H1 (cell line): Measurements from ENCODE around the gene SRRM4. TPM values are rescaled to one million over a fixed set of nuclear protein-coding genes. Genes with fewer than 3 reads are reported as not detected.

Experiments
- CTCF ChIA-PET: fragments of 300-600 bp; sonication (Branson Sonifier 250); formaldehyde crosslinking; loops from one replicate; lab custom pipeline; 2021; ENCODE audit not compliant: partially characterized antibody; lab: Charles Lee
- POLR2A ChIA-PET: fragments of 300-600 bp; sonication (Branson Sonifier 250); formaldehyde crosslinking; loops from one replicate; lab custom pipeline; 2021; ENCODE audit warnings: inconsistent platforms; ENCODE audit not compliant: partially characterized antibody; lab: Charles Lee
- DNase-seq, 2 experiments: peaks; one replicate each; pipeline versions ENCODE4 v3.0.0 to v3.0.0-alpha.2; 2010 to 2022; ENCODE audit warnings: low spot score in 2 of 2, low read depth in 1 of 2, mixed read lengths in 1 of 2
- FAIRE-seq: peaks from 2 replicates; lab custom pipeline; 2011; peaks lifted over from hg19 to GRCh38; lab: Jason Lieb, UNC
- H2AFZ ChIP-seq: 2 replicates; pipeline ENCODE4 v1.8.1; 2012; ENCODE audit warnings: low read length, inconsistent platforms
- H2AK5ac ChIP-seq: 2 replicates; pipeline ENCODE4 v1.6.1; 2013; ENCODE audit warnings: low read depth, low read length
- H2BK120ac ChIP-seq: replicated peaks from 2 replicates; pipeline ENCODE3; 2013; ENCODE audit warnings: low read depth, low read length, inconsistent platforms
- H2BK12ac ChIP-seq: 2 replicates; pipeline ENCODE4 v1.6.1; 2013; ENCODE audit warnings: low read depth, low read length
- H2BK15ac ChIP-seq: 2 replicates; pipeline ENCODE4 v1.6.1; 2013; ENCODE audit warnings: low read length
- H2BK20ac ChIP-seq: 2 replicates; pipeline ENCODE4 v1.6.1; 2013; ENCODE audit warnings: low read length
- H2BK5ac ChIP-seq: 2 replicates; pipeline ENCODE4 v1.6.1; 2013; ENCODE audit warnings: low read depth, low read length
- H3K14ac ChIP-seq: 2 replicates; pipeline ENCODE4 v1.6.1; 2013; ENCODE audit warnings: inconsistent platforms; ENCODE audit not compliant: insufficient read length
- H3K18ac ChIP-seq: 2 replicates; pipeline ENCODE4 v1.6.1; 2013; ENCODE audit warnings: low read length; ENCODE audit errors: extremely low read depth
- H3K23ac ChIP-seq: 2 replicates; pipeline ENCODE4 v1.6.1; 2013; ENCODE audit warnings: inconsistent platforms; ENCODE audit not compliant: insufficient read length
- H3K23me2 ChIP-seq: 2 replicates; pipeline ENCODE4 v1.6.1; 2013; ENCODE audit warnings: low read depth, low read length
- H3K27ac ChIP-seq: 2 replicates; pipeline ENCODE4 v1.6.1; 2011; ENCODE audit warnings: low read depth, low read length, inconsistent platforms
- H3K27me3 ChIP-seq, 4 experiments: replicated peaks in 1 of 4; 1 replicate in 1 of 4; 2 replicates in 3 of 4; pipeline versions ENCODE4 v1.6.1 to v1.8.1; 2011 to 2013; ENCODE audit warnings: low read length in 3 of 4, mild to moderate bottlenecking in 3 of 4, inconsistent platforms in 2 of 4, mixed read lengths in 2 of 4, moderate library complexity in 1 of 4; ENCODE audit not compliant: control insufficient read depth in 3 of 4, insufficient read depth in 3 of 4; ENCODE audit errors: extremely low read depth in 1 of 4
- H3K36me3 ChIP-seq, 4 experiments: 2 replicates each; pipeline versions ENCODE4 v1.6.1 to v1.8.1; 2011 to 2013; ENCODE audit warnings: mild to moderate bottlenecking in 4 of 4, low read length in 3 of 4, moderate library complexity in 2 of 4, control low read depth in 1 of 4, inconsistent platforms in 1 of 4; ENCODE audit not compliant: insufficient read depth in 4 of 4, control insufficient read depth in 2 of 4
- H3K4ac ChIP-seq: replicated peaks from 2 replicates; pipeline ENCODE3; 2013; ENCODE audit warnings: low read length, low read depth, mixed read lengths, inconsistent platforms; ENCODE audit not compliant: insufficient read length
- H3K4me1 ChIP-seq, 4 experiments: replicated peaks in 1 of 4; 1 replicate in 1 of 4; 2 replicates in 3 of 4; pipeline versions ENCODE4 v1.6.1 to v1.8.1; 2011 to 2013; ENCODE audit warnings: low read length in 3 of 4, inconsistent platforms in 2 of 4, mixed read lengths in 1 of 4; ENCODE audit not compliant: insufficient read depth in 4 of 4, control insufficient read depth in 3 of 4
- H3K4me2 ChIP-seq, 2 experiments: 2 replicates each; pipeline versions ENCODE4 v1.6.1 to v1.8.1; 2011 to 2013; ENCODE audit warnings: low read depth in 2 of 2, low read length in 2 of 2, control low read depth in 1 of 2, inconsistent platforms in 1 of 2, mild to moderate bottlenecking in 1 of 2; ENCODE audit not compliant: insufficient read depth in 1 of 2
- H3K4me3 ChIP-seq, 4 experiments: fragments of 200-600, 300-600 bp in 1 of 4; sonication (generic), shearing (Covaris generic), sonication (Bioruptor Twin) in 1 of 4; 2 replicates each; pipeline versions ENCODE4 v1.5.1 to v1.8.1; 2011 to 2016; ENCODE audit warnings: low read length in 4 of 4, low read depth in 3 of 4, control low read depth in 2 of 4, inconsistent platforms in 2 of 4, mild to moderate bottlenecking in 2 of 4, mixed read lengths in 1 of 4, moderate library complexity in 1 of 4; ENCODE audit not compliant: insufficient read depth in 2 of 4; ENCODE audit errors: extremely low read depth in 1 of 4
- H3K56ac ChIP-seq: replicated peaks from 2 replicates; pipeline ENCODE3; 2013; ENCODE audit warnings: low read depth, mild to moderate bottlenecking, mixed read lengths, low read length, inconsistent platforms; ENCODE audit not compliant: insufficient read length
- H3K79me1 ChIP-seq: 2 replicates; pipeline ENCODE4 v1.6.1; 2013; ENCODE audit warnings: low read depth, low read length, control low read depth
- H3K79me2 ChIP-seq, 2 experiments: 2 replicates each; pipeline versions ENCODE4 v1.6.1 to v1.8.1; 2012 to 2013; ENCODE audit warnings: low read length in 2 of 2, mild to moderate bottlenecking in 2 of 2, inconsistent platforms in 1 of 2; ENCODE audit not compliant: insufficient read depth in 2 of 2, control insufficient read depth in 1 of 2
- H3K9ac ChIP-seq, 4 experiments: replicated peaks in 1 of 4; 1 replicate in 1 of 4; 2 replicates in 3 of 4; pipeline versions ENCODE4 v1.6.1 to v1.8.1; 2011 to 2013; ENCODE audit warnings: low read depth in 3 of 4, low read length in 3 of 4, control low read depth in 2 of 4, mild to moderate bottlenecking in 2 of 4, moderate library complexity in 2 of 4, inconsistent platforms in 1 of 4; ENCODE audit errors: extremely low read depth in 1 of 4
- H3K9me3 ChIP-seq, 2 experiments: 2 replicates each; pipeline versions ENCODE4 v1.6.1 to v1.8.1; 2012 to 2013; ENCODE audit warnings: mild to moderate bottlenecking in 2 of 2, moderate library complexity in 2 of 2, control low read depth in 1 of 2, inconsistent platforms in 1 of 2, low read depth in 1 of 2, low read length in 1 of 2, mixed read lengths in 1 of 2; ENCODE audit not compliant: insufficient read depth in 2 of 2
- H4K20me1 ChIP-seq, 2 experiments: replicated peaks in 1 of 2; 2 replicates each; pipeline versions ENCODE3 to v1.8.1; 2011 to 2013; ENCODE audit warnings: inconsistent platforms in 2 of 2, low read length in 2 of 2, mild to moderate bottlenecking in 1 of 2; ENCODE audit not compliant: insufficient read depth in 2 of 2, control insufficient read depth in 1 of 2
- H4K5ac ChIP-seq: 2 replicates; pipeline ENCODE4 v1.6.1; 2013; ENCODE audit warnings: low read length, low read depth, mixed read lengths, inconsistent platforms; ENCODE audit not compliant: insufficient read length
- H4K8ac ChIP-seq: 2 replicates; pipeline ENCODE4 v1.8.0; 2013; ENCODE audit warnings: mild to moderate bottlenecking, moderate library complexity, low read length, inconsistent platforms; ENCODE audit not compliant: insufficient read depth; ENCODE audit errors: extremely low read depth
- H4K91ac ChIP-seq: replicated peaks from 2 replicates; pipeline ENCODE3; 2013; ENCODE audit warnings: low read length, mixed read lengths, inconsistent platforms; ENCODE audit not compliant: insufficient read length
- CTCF ChIP-seq, 3 experiments: IDR thresholded peaks; 1 replicate in 2 of 3; 2 replicates in 1 of 3; pipeline versions ENCODE4 v1.5.1 to v1.6.1; 2011; ENCODE audit warnings: low read length in 3 of 3, mild to moderate bottlenecking in 3 of 3, inconsistent platforms in 2 of 3, low read depth in 1 of 3, moderate library complexity in 1 of 3; ENCODE audit not compliant: insufficient read depth in 1 of 3; ENCODE audit errors: control extremely low read depth in 1 of 3
- HDAC2 ChIP-seq, 2 experiments: fragments of 300-600 bp in 1 of 2; sonication (generic) in 1 of 2; IDR thresholded peaks; 2 replicates each; pipeline ENCODE4 v1.6.1; 2011 to 2012; ENCODE audit warnings: low read depth in 2 of 2, low read length in 2 of 2, mild to moderate bottlenecking in 2 of 2, moderate library complexity in 2 of 2, borderline replicate concordance in 1 of 2, inconsistent platforms in 1 of 2
- NANOG ChIP-seq: IDR thresholded peaks from 2 replicates; pipeline ENCODE4 v1.6.1; 2011; ENCODE audit warnings: low read length, low read depth, mild to moderate bottlenecking, inconsistent platforms; ENCODE audit not compliant: insufficient read depth, poor library complexity, severe bottlenecking
- NRF1 ChIP-seq: IDR thresholded peaks from 2 replicates; pipeline ENCODE4 v1.6.1; 2011; ENCODE audit warnings: mild to moderate bottlenecking, low read depth, low read length, improper control_type of control experiment
- RAD21 ChIP-seq, 2 experiments: IDR thresholded peaks in 1 of 2; conservative IDR thresholded peaks in 1 of 2; 2 replicates each; pipeline ENCODE4 v1.6.1; 2011; ENCODE audit warnings: low read depth in 2 of 2, low read length in 2 of 2, improper control_type of control experiment in 1 of 2, inconsistent platforms in 1 of 2, mild to moderate bottlenecking in 1 of 2, moderate library complexity in 1 of 2
- TCF12 ChIP-seq: IDR thresholded peaks from 2 replicates; pipeline ENCODE4 v1.6.1; 2011; ENCODE audit warnings: low read depth, mild to moderate bottlenecking, low read length
- YY1 ChIP-seq: IDR thresholded peaks from 2 replicates; pipeline ENCODE4 v1.6.1; 2011; ENCODE audit warnings: low read depth, mild to moderate bottlenecking, low read length
- WGBS, 2 experiments: shearing (Covaris generic) in 1 of 2; methylation state at CpG; one replicate each; pipeline versions ENCODE4 v1.1.6 to v1.1.7; 2013 to 2015; ENCODE audit warnings: low lambda C conversion rate in 2 of 2, mixed read lengths in 2 of 2, inconsistent platforms in 1 of 2, low coverage in 1 of 2, missing lambda C conversion rate in 1 of 2; ENCODE audit not compliant: insufficient replicate concordance in 2 of 2, insufficient coverage in 1 of 2, insufficient read length in 1 of 2; ENCODE audit errors: extremely low coverage in 1 of 2, missing lambda C conversion rate in 1 of 2; 5-methylcytosine and 5-hydroxymethylcytosine counted together
- polyA plus RNA-seq, 7 experiments: library from polyadenylated mRNA; depleted of rRNA in 3 of 7; stranded (reverse) in 5 of 7; unstranded in 2 of 7; fragments of >200 nt in 5 of 7; fragments of 200-250 nt in 2 of 7; gene quantifications; 1 replicate in 5 of 7; 2 replicates in 1 of 7; 4 replicates in 1 of 7; pipeline versions ENCODE4 v1.2.1 to v1.2.3, GENCODE V29; 2011 to 2013; ENCODE audit warnings: missing spikeins in 2 of 7, mixed read lengths in 2 of 7
- total RNA-seq: library from RNA; stranded (reverse); fragmentation: NEBNext Ultra II Directional; extraction: Animal tissue kit (Norgen Biotek cat#: 25700); gene quantifications from 2 replicates; pipeline ENCODE4 v1.2.1, GENCODE V29; 2021

The SRRM4 gene
- total and polyA plus RNA-seq, 2 of the 8 experiments (the other 6 are each of a cell fraction or from before 2014, with no cell fraction given), result 0.53 to 1.1 TPM

GRCh38 chr12:118982984-118983761, 1.8 kb downstream of the SRRM4 start:
- Histone ChIP-seq H3K4me2 (peak overlapping the region in 1 of 2 experiments; percentile 95; a peak in 2 of 4 replicates), H3K79me1 (no peaks in the 10 kb centered on the region), H3K36me3 (no peaks in the 10 kb centered on the region), H3K4ac (no peak overlapping the region), H3K79me2 (no peaks in the 10 kb centered on the region), H4K8ac (no peak overlapping the region), H2BK5ac (no peak overlapping the region), H3K27ac (no peak overlapping the region), H3K9me3 (no peaks in the 10 kb centered on the region), H2AFZ (no peak overlapping the region), H2BK20ac (no peak overlapping the region), H3K23ac (no peak overlapping the region), H3K4me1 (peaks cover 3 to 7% (median 5%) of the 10 kb centered on the region in 4 experiments; a peak in 4 of 7 replicates), H3K18ac (no peak overlapping the region), H3K27me3 (peaks cover 0 to 23% (median 14%) of the 10 kb centered on the region in 4 experiments; a peak in 6 of 7 replicates), H3K4me3 (peak overlapping the region in 1 of 4 experiments; percentile 97; a peak in 1 of 8 replicates), H2BK12ac (no peak overlapping the region), H2AK5ac (no peak overlapping the region), H4K91ac (no peak overlapping the region), H3K23me2 (peaks cover 13% of the 10 kb centered on the region), H2BK120ac (no peak overlapping the region), H3K56ac (no peak overlapping the region), H4K5ac (no peak overlapping the region), H3K9ac (no peak overlapping the region), H3K14ac (no peak overlapping the region), H4K20me1 (no peaks in the 10 kb centered on the region), H2BK15ac (no peak overlapping the region)
- FAIRE-seq, result no peak
- ChIA-PET POLR2A (interaction anchor here (0.6 kb wide), 1 partner anchor 111 kb away, joined by 3 read pairs; no protein-coding TSS in a partner anchor), CTCF (interaction anchor here (1.2 kb wide), 1 partner anchor 10 kb away, joined by 3 read pairs; no protein-coding TSS in a partner anchor)
- 76% methylated on average over 7 of the region's 7 CpGs; no CpG with 5 or more reads in 1 of the 2 experiments for WGBS, 2 experiments
- TF ChIP-seq NANOG (no peak), TCF12 (no peak), RAD21 (IDR thresholded peaks at IDR 0.05 in 1 of 2, conservative IDR thresholded peaks at IDR 0.05 in 1 of 2; ENCODE audit: low read depth in 2 of 2, low read length in 2 of 2) (peak; percentile 40 to 56), CTCF (IDR thresholded peaks at IDR 0.05; ENCODE audit: control extremely low read depth in 1 of 3, insufficient read depth in 1 of 3, low read depth in 1 of 3, low read length in 3 of 3) (peak in 1 of 3 experiments; percentile 16; a peak in 2 of 4 replicates), YY1 (no peak), NRF1 (no peak), HDAC2 (IDR thresholded peaks at IDR 0.05; ENCODE audit: borderline replicate concordance in 1 of 2, low read depth in 2 of 2, low read length in 2 of 2) (no peak)
- no peak for DNase-seq
